ENCODE measurements around the gene MAPK8IP3.

The MAPK8IP3 gene

GRCh38 chr16:1812732-1813163 is 106.8 kb downstream of the MAPK8IP3 start:
- DNase-seq, result peak in 1 of 14 donors; percentile 49

DNA sequence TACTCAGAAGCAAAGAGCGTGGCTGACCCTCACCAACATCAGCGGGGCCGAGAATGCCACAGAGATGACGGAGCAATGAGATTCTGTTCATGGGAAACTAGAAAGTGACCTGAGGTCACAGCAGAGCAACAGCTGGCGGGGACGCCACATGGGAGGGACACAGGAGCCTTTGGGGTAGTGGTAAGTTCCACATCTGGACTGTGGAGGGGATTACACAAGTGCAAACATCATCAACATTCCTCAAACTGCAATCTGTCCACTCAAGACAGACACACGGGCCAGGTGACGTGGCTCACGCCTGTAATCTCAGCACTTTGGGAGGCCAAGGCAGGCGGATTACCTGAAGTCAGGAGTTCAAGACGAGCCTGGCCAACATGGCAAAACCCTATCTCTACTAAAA is 109.5 kb downstream of the MAPK8IP3 start:
- DNase-seq, result no peak

DNA sequence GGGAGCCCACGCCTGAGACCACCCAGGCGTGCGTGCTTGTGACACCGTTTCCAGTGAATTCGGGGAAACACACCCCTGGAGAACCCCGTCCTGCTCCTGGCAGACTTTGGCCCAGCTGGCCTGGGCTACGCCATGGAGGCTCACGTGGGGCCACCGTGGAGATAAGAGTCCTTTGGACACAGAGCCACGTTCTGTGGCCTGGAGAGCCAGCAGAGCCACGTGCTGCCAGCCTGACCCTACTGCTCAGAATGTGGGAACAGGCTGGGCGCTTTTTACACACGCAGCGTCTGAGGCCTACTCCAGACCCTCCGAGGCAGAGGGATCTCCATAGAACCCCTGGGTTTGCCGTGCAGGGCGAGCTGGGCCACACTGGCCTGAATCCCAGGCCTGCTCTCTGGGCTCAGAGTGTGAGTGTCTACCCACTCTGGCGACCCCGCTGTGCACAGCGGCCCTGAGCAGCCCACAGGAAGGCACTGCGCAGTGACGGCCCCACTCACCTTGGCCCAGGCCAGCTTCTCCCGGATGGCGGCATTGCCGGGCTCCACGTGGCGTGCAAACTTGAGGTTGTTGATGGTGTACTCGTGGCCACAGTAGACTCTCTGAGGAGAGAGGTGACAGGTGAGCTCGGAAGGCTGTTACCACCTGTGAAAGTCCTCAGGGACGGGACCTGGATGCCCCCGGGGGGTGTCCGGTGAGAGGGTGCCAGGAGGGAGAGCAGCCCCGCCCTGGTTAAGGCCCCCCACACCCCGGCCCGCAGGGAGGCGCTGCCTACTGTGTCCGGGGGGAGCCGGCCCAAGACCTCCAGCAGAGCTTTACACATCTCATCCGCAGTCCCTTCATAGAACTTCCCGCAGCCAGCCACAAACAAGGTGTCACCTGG is 110.6 kb downstream of the MAPK8IP3 start:
- no peak for DNase-seq

DNA sequence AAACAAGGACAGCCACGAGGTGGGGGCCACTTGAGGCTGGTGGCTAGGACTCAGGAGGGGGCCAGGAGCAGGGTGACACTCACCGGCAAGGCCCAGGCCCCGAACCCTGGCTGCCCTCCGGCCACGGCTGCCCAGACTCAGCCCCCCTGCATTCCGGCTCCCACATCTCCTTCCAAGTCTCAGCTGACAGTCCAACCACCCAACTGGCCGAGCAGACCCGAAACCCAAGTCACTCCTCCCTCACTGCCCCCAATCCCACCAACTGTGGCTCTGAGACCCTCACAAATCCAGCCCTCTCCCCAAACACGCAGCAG is 111.2 kb downstream of the MAPK8IP3 start:
- DNase-seq, result no peak

DNA sequence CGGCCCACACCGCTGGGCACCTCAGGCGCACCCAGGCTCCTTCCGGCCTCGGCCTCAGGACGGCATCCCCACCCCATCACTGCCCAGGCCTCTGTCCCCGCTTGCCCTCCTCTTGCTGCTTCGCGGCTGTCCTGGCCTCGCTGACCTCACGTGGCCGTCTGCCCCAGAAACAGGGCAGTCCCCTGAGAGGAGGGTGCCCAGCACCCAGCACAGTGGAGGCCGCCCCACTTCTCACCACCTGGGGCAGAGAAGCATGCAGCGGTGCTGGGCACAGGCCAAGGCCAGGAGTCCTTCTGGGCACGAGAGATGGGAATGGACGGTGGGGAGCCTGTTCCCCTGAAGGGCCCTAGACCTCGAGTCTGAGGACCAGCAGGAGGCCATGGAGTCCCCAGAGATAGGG is 111.7 kb downstream of the MAPK8IP3 start:
- DNase-seq, result no peak

DNA sequence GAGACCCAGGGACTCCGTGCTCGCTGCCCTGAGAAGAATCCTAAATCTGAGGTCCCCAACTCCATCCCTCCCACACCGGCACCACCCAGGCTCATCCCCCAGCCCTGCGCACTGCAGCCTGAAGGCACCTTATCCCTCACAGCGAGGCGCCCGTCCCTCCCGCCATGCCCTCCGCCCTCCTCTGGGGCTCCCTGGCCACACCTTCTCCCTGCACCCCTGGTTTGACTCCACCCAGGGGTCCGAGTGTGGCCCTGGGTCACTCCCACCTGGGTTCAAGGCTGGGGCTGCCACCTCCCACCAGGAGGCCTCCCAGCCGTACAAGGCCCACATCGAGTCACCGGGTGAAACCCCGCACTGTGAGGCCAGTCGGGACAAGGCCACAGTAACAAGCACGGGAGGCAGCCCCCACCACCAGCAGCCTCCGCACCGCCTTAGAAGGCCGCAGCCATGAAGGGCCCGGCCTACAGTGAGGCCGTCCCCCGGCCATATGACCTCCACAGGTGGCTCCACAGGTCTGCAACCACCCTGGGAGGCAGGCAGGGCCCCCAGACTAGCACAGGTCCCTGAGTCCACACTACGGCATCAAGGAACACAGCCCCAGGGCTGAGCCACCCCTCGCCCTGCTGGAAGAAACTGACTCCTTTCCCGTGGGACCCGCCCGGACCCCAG is 112.3 kb downstream of the MAPK8IP3 start:
- no peak for DNase-seq

DNA sequence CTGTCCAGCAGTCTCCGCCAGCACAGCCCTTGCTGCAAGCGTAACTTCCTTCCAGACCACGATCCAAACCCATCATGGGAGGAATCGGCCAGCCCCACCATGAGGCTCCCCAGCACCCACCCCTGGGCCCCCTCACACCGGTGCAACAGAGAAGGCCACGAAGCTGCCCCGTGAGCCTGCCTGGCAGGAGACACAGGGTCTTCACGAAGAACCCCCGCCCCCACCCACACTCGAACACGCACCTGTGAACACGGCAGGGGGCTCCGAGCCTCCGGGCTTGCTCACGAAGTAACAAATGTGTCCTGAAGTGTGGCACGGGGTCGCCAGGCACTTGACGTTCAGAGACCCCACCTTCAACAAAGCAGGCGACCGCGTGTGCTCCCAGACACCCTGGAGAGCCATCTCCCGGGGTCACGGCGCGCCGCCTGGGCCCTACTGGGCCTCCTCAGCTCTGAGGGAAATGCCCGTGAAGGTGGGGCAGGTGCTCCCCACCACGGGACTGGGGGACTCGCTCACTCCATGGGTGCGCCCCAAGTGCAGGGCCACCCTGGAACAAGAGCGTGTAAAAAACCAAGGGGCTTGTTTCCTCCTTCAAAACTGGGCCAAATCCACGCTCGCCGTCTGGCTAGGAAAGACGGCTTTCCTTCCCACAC is 113.0 kb downstream of the MAPK8IP3 start:
- DNase-seq, result no peak

DNA sequence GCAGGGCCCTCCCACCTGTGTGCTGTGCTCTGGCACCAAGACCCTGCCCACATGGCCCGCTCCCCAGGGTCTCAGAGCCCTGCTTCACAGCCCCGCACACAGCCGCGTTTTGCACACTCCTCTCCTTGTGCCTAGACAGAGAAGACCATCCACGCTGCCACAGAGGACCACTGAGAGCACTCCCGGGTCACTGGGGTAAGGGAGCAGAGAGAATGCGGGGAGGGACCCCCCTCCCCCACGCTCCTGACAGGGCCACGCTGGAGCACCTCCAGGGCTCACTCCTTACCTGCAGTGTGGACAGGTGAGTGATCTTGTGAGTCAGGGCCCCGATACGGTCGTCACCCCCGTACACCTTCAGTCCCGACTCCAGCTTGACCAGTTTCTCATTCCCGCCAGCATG is 113.6 kb downstream of the MAPK8IP3 start:
- DNase-seq, result no peak
